Sigmoid colon (tissue), 4 donors: ENCODE results near the gene ZNF439.

Experiments used
- CTCF ChIP-seq, 4 experiments: fragments of 450-650 bp in 3 of 4; fragments of 200-600 bp in 1 of 4; IDR thresholded peaks; one replicate each; pipeline ENCODE4 v1.5.1; 2016 to 2019; ENCODE audit warnings: antibody characterized with exemption in 4 of 4, mild to moderate bottlenecking in 3 of 4, moderate library complexity in 2 of 4
- EP300 ChIP-seq, 4 donors: sonication (generic); formaldehyde crosslinking; IDR thresholded peaks; one replicate each; pipeline ENCODE4 v1.6.1; 2017; ENCODE audit warnings: antibody characterized with exemption in 4 of 4
- POLR2A ChIP-seq, 2 donors: fragments of 450-650 bp; IDR thresholded peaks; one replicate each; pipeline ENCODE4 v1.6.1; 2016; ENCODE audit warnings: antibody characterized with exemption in 2 of 2, mild to moderate bottlenecking in 2 of 2, moderate library complexity in 2 of 2

GRCh38 chr19:11821474-11822109 is 26.9 kb upstream of the ZNF439 start:
- no peak for TF ChIP-seq CTCF (IDR thresholded peaks at IDR 0.05)
- TF ChIP-seq POLR2A (IDR thresholded peaks at IDR 0.05) = no peak
- TF ChIP-seq EP300 (IDR thresholded peaks at IDR 0.05) = no peak
